DND-41 (cell line): ENCODE data around the gene PGM2L1.

ENCODE experiments used
- CTCF ChIP-seq: IDR thresholded peaks from 2 replicates; pipeline ENCODE4 v1.5.1; 2012; ENCODE audit warnings: borderline replicate concordance, low read length, moderate library complexity, mild to moderate bottlenecking; ENCODE audit not compliant: poor library complexity, severe bottlenecking; ENCODE audit errors: extremely low read depth
- EZH2 ChIP-seq: IDR thresholded peaks from 3 replicates; pipeline ENCODE4 v1.6.1; 2012; ENCODE audit warnings: borderline replicate concordance, low read depth, mild to moderate bottlenecking, moderate library complexity, low read length, inconsistent platforms; ENCODE audit not compliant: severe bottlenecking

GRCh38 chr11:74400606-74401005, 2.4 kb upstream of the PGM2L1 start:
- no peak for TF ChIP-seq CTCF
- no peak for TF ChIP-seq EZH2
